A549 (cell line): ENCODE data around the gene UGT1A9. TPM values are rescaled to one million over a fixed set of nuclear protein-coding genes. Genes with fewer than 3 reads are reported as not detected.

Source experiments
- ATAC-seq, 2 experiments: fragments of 200-7000 bp in 1 of 2; fragments of >200 bp in 1 of 2; cut with Nextera tagmentation in 1 of 2; cut with Tn5 transposase in 1 of 2; 3 replicates each; pipeline versions ENCODE4 v1.8.0 to v1.9.1; 2018 to 2020; ENCODE audit warnings: mild to moderate bottlenecking in 1 of 2, moderate library complexity in 1 of 2
- CTCF ChIA-PET: fragments of 300-600 bp; sonication (Branson Sonifier 250); formaldehyde crosslinking; extraction: SDS; loops from one replicate; lab custom pipeline; 2021; ENCODE audit warnings: antibody characterized with exemption, inconsistent platforms; lab: Yijun Ruan, JAX
- POLR2A ChIA-PET: fragments of 350-600 bp; formaldehyde crosslinking; extraction: SDS; loops from one replicate; lab custom pipeline; 2021; ENCODE audit warnings: antibody characterized with exemption, inconsistent platforms; lab: Yijun Ruan, JAX
- DNase-seq, 2 experiments: peaks; one replicate each; pipeline versions ENCODE4 v3.0.0 to v3.0.0-alpha.2; 2011 to 2016; ENCODE audit warnings: low read depth in 1 of 2, low spot score in 1 of 2
- FAIRE-seq: peaks from 2 replicates; lab custom pipeline; 2011; peaks lifted over from hg19 to GRCh38; lab: Jason Lieb, UNC
- H3K27ac ChIP-seq, 2 experiments: fragments of >200 bp; sonication (Bioruptor Twin); formaldehyde crosslinking; 3 replicates each; pipeline ENCODE4 v1.5.1; 2016 to 2017
- H3K4me1 ChIP-seq: fragments of >200 bp; sonication (Bioruptor Twin); formaldehyde crosslinking; 3 replicates; pipeline ENCODE4 v1.6.1; 2016
- H3K4me2 ChIP-seq: fragments of >200 bp; sonication (Bioruptor Twin); formaldehyde crosslinking; 3 replicates; pipeline ENCODE4 v1.6.1; 2016
- H3K4me3 ChIP-seq: fragments of >200 bp; sonication (Bioruptor Twin); formaldehyde crosslinking; 3 replicates; pipeline ENCODE4 v1.5.1; 2016
- H3K9me3 ChIP-seq: fragments of >200 bp; sonication (Bioruptor Twin); formaldehyde crosslinking; 3 replicates; pipeline ENCODE4 v1.6.1; 2016
- BHLHE40 ChIP-seq: IDR thresholded peaks from 2 replicates; pipeline ENCODE4 v1.6.1; 2012; ENCODE audit warnings: low read depth, low read length, inconsistent platforms
- CBX8 ChIP-seq: fragments of 200-600 bp; sonication (generic); IDR thresholded peaks from 2 replicates; pipeline ENCODE4 v1.6.1; 2016
- CHD2 ChIP-seq: fragments of 150-350 bp; IDR thresholded peaks from 2 replicates; pipeline ENCODE4 v1.6.1; 2014; ENCODE audit warnings: low read length; ENCODE audit not compliant: partially characterized antibody
- EHF ChIP-seq: fragments of 250-450 bp; sonication (Bioruptor Pico); IDR thresholded peaks from 2 replicates; pipeline ENCODE4 v1.5.0; 2020; ENCODE audit warnings: mild to moderate bottlenecking
- FOSB ChIP-seq: fragments of 250-450 bp; sonication (Bioruptor Pico); IDR thresholded peaks from 2 replicates; pipeline ENCODE4 v1.5.0; 2020; ENCODE audit warnings: mild to moderate bottlenecking, moderate library complexity
- FOXS1 ChIP-seq: fragments of 250-450 bp; sonication (Bioruptor Pico); IDR thresholded peaks from 2 replicates; pipeline ENCODE4 v1.5.0; 2020; ENCODE audit warnings: mild to moderate bottlenecking, moderate library complexity
- HEYL ChIP-seq: fragments of 250-450 bp; sonication (Bioruptor Pico); IDR thresholded peaks from 2 replicates; pipeline ENCODE4 v1.8.0; 2021; ENCODE audit warnings: mild to moderate bottlenecking, moderate library complexity
- HOXA7 ChIP-seq: fragments of 250-450 bp; sonication (Bioruptor Pico); IDR thresholded peaks from 2 replicates; pipeline ENCODE4 v1.5.0; 2020; ENCODE audit warnings: mild to moderate bottlenecking, moderate library complexity
- HOXB13 ChIP-seq: fragments of 250-450 bp; sonication (Bioruptor Pico); IDR thresholded peaks from 2 replicates; pipeline ENCODE4 v1.5.0; 2020; ENCODE audit warnings: low read depth, mild to moderate bottlenecking, moderate library complexity
- KDM1A ChIP-seq: fragments of 200-600 bp; sonication (generic); IDR thresholded peaks from 2 replicates; pipeline ENCODE4 v1.6.1; 2016; ENCODE audit warnings: low read depth, mild to moderate bottlenecking
- KDM5A ChIP-seq: fragments of 200-600 bp; sonication (generic); IDR thresholded peaks from 2 replicates; pipeline ENCODE4 v1.6.1; 2016; ENCODE audit warnings: antibody characterized with exemption, mild to moderate bottlenecking
- MAFK ChIP-seq: fragments of 450-650 bp; IDR thresholded peaks from 2 replicates; pipeline ENCODE4 v1.6.1; 2014; ENCODE audit not compliant: partially characterized antibody
- RARB ChIP-seq: fragments of 250-450 bp; sonication (Bioruptor Pico); IDR thresholded peaks from 2 replicates; pipeline ENCODE4 v1.8.0; 2021; ENCODE audit warnings: mild to moderate bottlenecking, moderate library complexity
- RFX5 ChIP-seq: fragments of 450-650 bp; IDR thresholded peaks from 2 replicates; pipeline ENCODE4 v1.7.1; 2014; ENCODE audit warnings: antibody characterized with exemption, mild to moderate bottlenecking, moderate library complexity
- RNF2 ChIP-seq: fragments of 200-600 bp; sonication (generic); IDR thresholded peaks from 2 replicates; pipeline ENCODE4 v1.6.1; 2016; ENCODE audit warnings: low read depth, mild to moderate bottlenecking, antibody characterized with exemption, moderate library complexity, borderline replicate concordance
- TFCP2L1 ChIP-seq: fragments of 250-450 bp; sonication (Bioruptor Pico); IDR thresholded peaks from 2 replicates; pipeline ENCODE4 v1.5.0; 2021; ENCODE audit warnings: mild to moderate bottlenecking
- ZC3H11A ChIP-seq: fragments of 450-650 bp; IDR thresholded peaks from 2 replicates; pipeline ENCODE4 v1.6.1; 2014; ENCODE audit warnings: antibody characterized with exemption, mild to moderate bottlenecking
- ZSCAN20 ChIP-seq: fragments of 250-450 bp; sonication (Bioruptor Pico); IDR thresholded peaks from 2 replicates; pipeline ENCODE4 v1.8.0; 2022; ENCODE audit warnings: mild to moderate bottlenecking, moderate library complexity
- WGBS: methylation state at CpG from one replicate; pipeline ENCODE4 v1.1.6; 2017; ENCODE audit errors: missing lambda C conversion rate; 5-methylcytosine and 5-hydroxymethylcytosine counted together
- polyA plus RNA-seq, 4 experiments: library from polyadenylated mRNA; depleted of rRNA in 3 of 4; stranded (reverse); fragments of >200 nt; fragmentation: RNase III in 1 of 4; extraction: RNeasy Plus Mini Kit Qiagen cat#74134 plus additional on column Dnase treatment in 1 of 4; gene quantifications; 2 replicates in 3 of 4; 3 replicates in 1 of 4; pipeline ENCODE4 v1.2.3, GENCODE V29; 2011 to 2017
- TF ChIP-seq, protein P1 (sequence below): fragments of 450-650 bp; IDR thresholded peaks from 2 replicates; pipeline ENCODE4 v1.6.1; 2014; ENCODE audit warnings: antibody characterized with exemption
- TF ChIP-seq, protein P2 (sequence below): fragments of 200-600 bp; sonication (generic); IDR thresholded peaks from 2 replicates; pipeline ENCODE4 v1.6.1; 2016; ENCODE audit warnings: antibody characterized with exemption, mild to moderate bottlenecking, moderate library complexity
- TF ChIP-seq, protein P3 (sequence below): fragments of >200 bp; sonication (Bioruptor Twin); formaldehyde crosslinking; IDR thresholded peaks from 2 replicates; pipeline ENCODE4 v1.6.1; 2016
- TF ChIP-seq, protein P4 (sequence below): fragments of 150-350 bp; IDR thresholded peaks from 2 replicates; pipeline ENCODE4 v1.6.1; 2014; ENCODE audit warnings: low read depth, mild to moderate bottlenecking, low read length

Gene UGT1A9
- polyA plus RNA-seq, 2 of the 4 experiments (the other 2 are of a cell fraction), result 11.0 to 13.1 TPM

DNA sequence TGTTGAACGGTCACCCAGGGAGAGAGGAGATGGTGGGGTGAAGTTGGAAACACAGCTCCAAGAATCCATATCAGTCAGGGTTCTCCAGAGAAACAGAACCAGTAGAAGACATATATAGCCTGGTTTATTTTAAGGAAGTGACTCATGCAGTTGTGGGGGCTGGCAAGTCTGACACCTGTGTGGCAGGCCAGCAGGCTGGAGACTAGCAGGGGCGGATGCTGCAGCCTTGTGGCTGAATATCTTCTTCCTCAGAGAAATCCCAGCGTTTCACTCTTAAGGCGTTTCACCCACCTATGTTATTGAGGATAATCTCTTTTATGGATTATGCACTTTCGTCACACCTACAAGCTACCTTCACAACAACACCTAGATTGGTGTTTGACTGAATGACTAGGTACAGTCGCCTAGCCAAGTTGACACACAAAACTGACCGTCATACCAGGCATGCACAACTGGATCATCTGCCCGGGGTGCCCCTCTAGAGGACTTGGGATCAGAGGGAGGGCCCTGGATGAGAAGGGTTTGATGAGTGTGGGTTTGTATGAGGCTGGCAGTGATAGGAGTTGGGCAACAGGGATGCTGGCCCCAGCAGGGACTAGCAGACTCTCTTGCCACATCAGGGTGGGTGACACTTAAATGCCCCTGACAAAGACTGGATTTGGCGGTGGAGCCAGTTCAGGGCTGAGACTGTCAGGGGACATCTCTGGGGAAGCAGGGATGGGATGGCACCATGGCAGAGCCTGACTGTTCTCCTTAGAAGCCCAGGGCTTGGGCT lies 129.8 kb downstream of the UGT1A9 start:
- TF ChIP-seq, protein P1, sequence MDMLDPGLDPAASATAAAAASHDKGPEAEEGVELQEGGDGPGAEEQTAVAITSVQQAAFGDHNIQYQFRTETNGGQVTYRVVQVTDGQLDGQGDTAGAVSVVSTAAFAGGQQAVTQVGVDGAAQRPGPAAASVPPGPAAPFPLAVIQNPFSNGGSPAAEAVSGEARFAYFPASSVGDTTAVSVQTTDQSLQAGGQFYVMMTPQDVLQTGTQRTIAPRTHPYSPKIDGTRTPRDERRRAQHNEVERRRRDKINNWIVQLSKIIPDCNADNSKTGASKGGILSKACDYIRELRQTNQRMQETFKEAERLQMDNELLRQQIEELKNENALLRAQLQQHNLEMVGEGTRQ, result no peak
- TF ChIP-seq BHLHE40 (no peak), CHD2 (no peak), KDM1A (no peak), MAFK (no peak), HOXB13 (no peak), CBX8 (no peak), FOXS1 (CRISPR knock-in tag) (no peak)
- TF ChIP-seq, protein P2, sequence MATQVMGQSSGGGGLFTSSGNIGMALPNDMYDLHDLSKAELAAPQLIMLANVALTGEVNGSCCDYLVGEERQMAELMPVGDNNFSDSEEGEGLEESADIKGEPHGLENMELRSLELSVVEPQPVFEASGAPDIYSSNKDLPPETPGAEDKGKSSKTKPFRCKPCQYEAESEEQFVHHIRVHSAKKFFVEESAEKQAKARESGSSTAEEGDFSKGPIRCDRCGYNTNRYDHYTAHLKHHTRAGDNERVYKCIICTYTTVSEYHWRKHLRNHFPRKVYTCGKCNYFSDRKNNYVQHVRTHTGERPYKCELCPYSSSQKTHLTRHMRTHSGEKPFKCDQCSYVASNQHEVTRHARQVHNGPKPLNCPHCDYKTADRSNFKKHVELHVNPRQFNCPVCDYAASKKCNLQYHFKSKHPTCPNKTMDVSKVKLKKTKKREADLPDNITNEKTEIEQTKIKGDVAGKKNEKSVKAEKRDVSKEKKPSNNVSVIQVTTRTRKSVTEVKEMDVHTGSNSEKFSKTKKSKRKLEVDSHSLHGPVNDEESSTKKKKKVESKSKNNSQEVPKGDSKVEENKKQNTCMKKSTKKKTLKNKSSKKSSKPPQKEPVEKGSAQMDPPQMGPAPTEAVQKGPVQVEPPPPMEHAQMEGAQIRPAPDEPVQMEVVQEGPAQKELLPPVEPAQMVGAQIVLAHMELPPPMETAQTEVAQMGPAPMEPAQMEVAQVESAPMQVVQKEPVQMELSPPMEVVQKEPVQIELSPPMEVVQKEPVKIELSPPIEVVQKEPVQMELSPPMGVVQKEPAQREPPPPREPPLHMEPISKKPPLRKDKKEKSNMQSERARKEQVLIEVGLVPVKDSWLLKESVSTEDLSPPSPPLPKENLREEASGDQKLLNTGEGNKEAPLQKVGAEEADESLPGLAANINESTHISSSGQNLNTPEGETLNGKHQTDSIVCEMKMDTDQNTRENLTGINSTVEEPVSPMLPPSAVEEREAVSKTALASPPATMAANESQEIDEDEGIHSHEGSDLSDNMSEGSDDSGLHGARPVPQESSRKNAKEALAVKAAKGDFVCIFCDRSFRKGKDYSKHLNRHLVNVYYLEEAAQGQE, result no peak
- TF ChIP-seq, all 56 proteins: peak for 0
- ChIA-PET POLR2A (no interaction called here), CTCF (interaction anchor here (0.5 to 0.9 kb wide), 2 partner anchors 31 to 259 kb away, joined by 3 to 4 read pairs; no protein-coding TSS in a partner anchor)
- H3K4me2 ChIP-seq, result peak overlapping the region; percentile 39; the same call in 1 of the 3 replicates
- no peaks in the 10 kb centered on the region for H3K9me3 ChIP-seq
- FAIRE-seq (no peak), ATAC-seq (peak in 1 of 2 experiments; percentile 50; a peak in 2 of 6 replicates), DNase-seq (no peak)
- H3K27ac ChIP-seq, result peak overlapping the region; percentile 27 to 65; a peak in 4 of 6 replicates
- H3K4me3 ChIP-seq, result no peak overlapping the region
- WGBS, result 84% methylated on average over 9 of the region's 9 CpGs
- peaks cover 8% of the 10 kb centered on the region for H3K4me1 ChIP-seq

DNA sequence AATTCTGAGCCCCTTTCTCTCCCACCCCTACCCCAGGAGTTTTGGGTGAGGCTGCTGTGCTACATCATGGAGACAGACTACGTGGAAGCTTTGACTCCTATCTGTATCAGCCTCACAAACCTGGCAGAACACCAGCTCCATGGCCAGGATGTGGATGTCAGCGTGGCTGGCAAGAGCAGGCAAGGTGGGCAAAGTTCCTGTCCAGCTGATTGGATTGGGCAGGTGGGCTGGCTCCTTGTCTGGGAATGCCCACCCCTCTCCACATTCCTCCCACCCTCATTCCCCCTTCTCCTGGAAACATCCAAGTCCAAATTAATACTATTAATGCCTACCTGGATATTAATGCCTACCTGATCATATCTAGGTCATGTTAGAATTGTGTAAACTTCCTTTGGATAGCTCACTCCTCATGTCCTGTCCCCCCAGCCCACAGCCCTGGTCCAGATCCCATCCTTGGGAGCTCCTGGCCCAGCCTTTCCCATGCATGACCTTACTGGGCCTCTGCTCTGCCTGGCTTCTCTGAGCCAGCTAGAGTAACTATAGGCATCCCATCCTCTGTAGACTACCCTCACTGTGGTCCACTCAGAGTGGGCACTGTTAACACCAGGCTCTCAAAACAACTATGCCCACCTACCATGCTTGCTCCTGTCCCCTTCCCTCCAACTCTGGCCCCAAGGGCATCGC lies 130.6 kb downstream of the UGT1A9 start:
- Histone ChIP-seq H3K4me1 (peaks cover 8% of the 10 kb centered on the region), H3K4me2 (no peak overlapping the region), H3K9me3 (no peaks in the 10 kb centered on the region), H3K4me3 (no peak overlapping the region), H3K27ac (peak overlapping the region; percentile 18 to 65; a peak in 3 of 6 replicates)
- DNase-seq, result no peak
- CTCF ChIA-PET, result interaction anchor here (0.9 kb wide), 1 partner anchor 30 kb away, joined by 3 read pairs; no protein-coding TSS in a partner anchor
- no peak for FAIRE-seq
- WGBS, result 100% methylated on average over 2 of the region's 3 CpGs
- TF ChIP-seq, protein P3, sequence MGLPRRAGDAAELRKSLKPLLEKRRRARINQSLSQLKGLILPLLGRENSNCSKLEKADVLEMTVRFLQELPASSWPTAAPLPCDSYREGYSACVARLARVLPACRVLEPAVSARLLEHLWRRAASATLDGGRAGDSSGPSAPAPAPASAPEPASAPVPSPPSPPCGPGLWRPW, result no peak
- TF ChIP-seq RNF2 (no peak), ZSCAN20 (no peak), TFCP2L1 (CRISPR knock-in tag) (no peak), KDM5A (no peak), CBX8 (no peak), RARB (CRISPR knock-in tag) (no peak), MAFK (no peak), EHF (CRISPR knock-in tag) (no peak), RFX5 (no peak), HEYL (CRISPR knock-in tag) (no peak), HOXA7 (CRISPR knock-in tag) (no peak), FOSB (CRISPR knock-in tag) (no peak), HOXB13 (no peak), ZC3H11A (no peak)
- TF ChIP-seq, protein P4, sequence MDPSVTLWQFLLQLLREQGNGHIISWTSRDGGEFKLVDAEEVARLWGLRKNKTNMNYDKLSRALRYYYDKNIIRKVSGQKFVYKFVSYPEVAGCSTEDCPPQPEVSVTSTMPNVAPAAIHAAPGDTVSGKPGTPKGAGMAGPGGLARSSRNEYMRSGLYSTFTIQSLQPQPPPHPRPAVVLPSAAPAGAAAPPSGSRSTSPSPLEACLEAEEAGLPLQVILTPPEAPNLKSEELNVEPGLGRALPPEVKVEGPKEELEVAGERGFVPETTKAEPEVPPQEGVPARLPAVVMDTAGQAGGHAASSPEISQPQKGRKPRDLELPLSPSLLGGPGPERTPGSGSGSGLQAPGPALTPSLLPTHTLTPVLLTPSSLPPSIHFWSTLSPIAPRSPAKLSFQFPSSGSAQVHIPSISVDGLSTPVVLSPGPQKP, result no peak
- ATAC-seq, result no peak
- POLR2A ChIA-PET, result no interaction called here
